ENCODE measurements around the gene CHD5. TPM values are rescaled to one million over a fixed set of nuclear protein-coding genes. Genes with fewer than 3 reads are reported as not detected.

The CHD5 gene
- total and polyA plus RNA-seq, 9 donors, result 0.09 to 0.26 (median 0.19) TPM

DNA sequence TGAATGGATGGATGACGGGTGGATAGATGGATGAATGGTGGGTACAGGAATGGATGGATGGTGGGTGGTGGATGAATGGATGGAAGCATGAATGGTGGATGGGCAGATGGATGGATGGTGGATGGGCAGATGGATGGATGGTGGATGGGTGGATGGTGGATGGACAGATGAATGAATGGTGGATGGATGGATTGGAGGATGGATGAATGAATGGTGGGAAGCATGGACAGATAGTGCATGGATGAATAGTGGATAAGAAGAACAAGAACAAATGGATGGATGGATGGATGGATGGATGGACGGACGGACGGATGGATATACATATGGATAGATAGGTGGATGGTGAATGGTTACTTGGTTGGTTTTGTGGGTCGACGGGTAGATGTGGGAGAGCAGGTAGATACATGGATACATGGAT is 4.7 kb downstream of the CHD5 start:
- Histone ChIP-seq H3K36me3 (ENCODE audit: control insufficient read depth, insufficient read depth, low read length) (no peaks in the 10 kb centered on the region), H3K9me3 (replicated peaks; ENCODE audit: control insufficient read depth, low read depth, low read length) (no peaks in the 10 kb centered on the region), H3K27me3 (ENCODE audit: control insufficient read depth, insufficient read depth, low read length) (peaks cover 40% of the 10 kb centered on the region), H3K4me3 (ENCODE audit: low read length) (no peak overlapping the region), H3K4me1 (ENCODE audit: control insufficient read depth, insufficient read depth, low read length) (peaks cover 6% of the 10 kb centered on the region), H3K27ac (ENCODE audit: low read length) (no peak overlapping the region)
- no peak for DNase-seq
- WGBS (ENCODE audit: insufficient coverage), result 77% methylated on average over 6 of the region's 6 CpGs

DNA sequence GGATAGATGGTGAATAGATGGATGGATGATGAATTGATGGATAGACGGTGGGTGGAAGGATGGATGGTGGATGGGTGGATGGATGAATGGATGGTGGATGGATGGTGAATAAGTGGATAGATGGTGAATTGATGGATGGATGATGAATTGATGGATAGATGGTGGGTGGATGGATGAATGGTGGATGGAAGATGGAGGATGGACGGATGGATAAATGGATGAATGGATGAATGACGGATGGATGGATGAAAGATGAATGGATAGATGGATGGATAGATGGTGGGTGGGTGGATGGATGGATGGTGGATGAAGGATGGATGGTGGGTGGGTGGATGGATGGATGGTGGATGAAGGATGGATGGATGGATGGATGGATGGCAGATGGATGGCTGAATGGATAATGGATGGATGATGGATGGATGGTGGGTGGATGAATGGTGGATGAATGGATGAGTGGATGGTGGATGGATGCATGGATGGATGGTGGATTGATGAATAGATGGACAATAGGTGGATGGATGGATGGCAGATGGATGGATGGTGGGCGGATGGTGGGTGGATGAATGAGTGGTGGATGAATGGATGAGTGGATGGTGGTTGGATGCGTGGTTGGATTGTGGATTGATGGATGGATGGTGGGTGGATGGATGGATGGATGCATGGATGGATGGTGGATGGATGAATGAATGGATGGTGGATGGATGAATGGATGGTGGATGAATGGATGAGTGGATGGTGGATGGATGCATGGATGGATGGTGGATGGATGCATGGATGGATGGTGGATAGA is 5.3 kb downstream of the CHD5 start:
- Histone ChIP-seq H3K36me3 (ENCODE audit: control insufficient read depth, insufficient read depth, low read length) (no peaks in the 10 kb centered on the region), H3K27ac (ENCODE audit: low read length) (no peak overlapping the region), H3K27me3 (ENCODE audit: control insufficient read depth, insufficient read depth, low read length) (peaks cover 38% of the 10 kb centered on the region), H3K4me1 (ENCODE audit: control insufficient read depth, insufficient read depth, low read length) (peaks cover 6% of the 10 kb centered on the region), H3K9me3 (replicated peaks; ENCODE audit: control insufficient read depth, low read depth, low read length) (no peaks in the 10 kb centered on the region), H3K4me3 (ENCODE audit: low read length) (no peak overlapping the region)
- 92% methylated on average over 5 of the region's 5 CpGs for whole genome bisulfite sequencing (ENCODE audit: insufficient coverage)
- no peak for DNase-seq

DNA sequence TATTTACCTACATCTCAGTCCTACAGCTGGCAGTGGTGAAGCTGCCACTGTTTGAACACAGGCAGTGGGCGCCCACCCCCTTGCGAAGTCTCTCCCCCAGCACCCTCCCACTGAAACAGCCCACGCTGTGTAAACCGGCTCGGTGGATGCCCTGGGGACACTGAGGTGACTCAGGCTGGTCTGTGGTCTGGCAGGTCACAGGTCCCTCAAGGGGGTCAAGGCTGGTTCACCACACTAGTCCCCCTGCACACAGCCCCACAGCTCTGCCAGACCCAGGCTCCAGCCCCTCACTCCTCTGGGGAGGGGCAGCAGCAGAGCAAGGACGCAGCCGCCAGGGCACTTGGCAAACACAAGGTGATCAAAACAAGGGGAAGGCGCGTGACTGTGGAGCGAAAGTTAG is 7.6 kb downstream of the CHD5 start:
- DNase-seq, result no peak
- H3K27me3 ChIP-seq (ENCODE audit: control insufficient read depth, insufficient read depth, low read length), result peaks cover 22% of the 10 kb centered on the region
- no peaks in the 10 kb centered on the region for H3K9me3 ChIP-seq (replicated peaks; ENCODE audit: control insufficient read depth, low read depth, low read length)
- H3K4me1 ChIP-seq (ENCODE audit: control insufficient read depth, insufficient read depth, low read length), result no peaks in the 10 kb centered on the region
- 79% methylated on average over 3 of the region's 10 CpGs for WGBS (ENCODE audit: insufficient coverage)
- no peaks in the 10 kb centered on the region for H3K36me3 ChIP-seq (ENCODE audit: control insufficient read depth, insufficient read depth, low read length)
- H3K27ac ChIP-seq (ENCODE audit: low read length), result no peak overlapping the region
- H3K4me3 ChIP-seq (ENCODE audit: low read length), result no peak overlapping the region

DNA sequence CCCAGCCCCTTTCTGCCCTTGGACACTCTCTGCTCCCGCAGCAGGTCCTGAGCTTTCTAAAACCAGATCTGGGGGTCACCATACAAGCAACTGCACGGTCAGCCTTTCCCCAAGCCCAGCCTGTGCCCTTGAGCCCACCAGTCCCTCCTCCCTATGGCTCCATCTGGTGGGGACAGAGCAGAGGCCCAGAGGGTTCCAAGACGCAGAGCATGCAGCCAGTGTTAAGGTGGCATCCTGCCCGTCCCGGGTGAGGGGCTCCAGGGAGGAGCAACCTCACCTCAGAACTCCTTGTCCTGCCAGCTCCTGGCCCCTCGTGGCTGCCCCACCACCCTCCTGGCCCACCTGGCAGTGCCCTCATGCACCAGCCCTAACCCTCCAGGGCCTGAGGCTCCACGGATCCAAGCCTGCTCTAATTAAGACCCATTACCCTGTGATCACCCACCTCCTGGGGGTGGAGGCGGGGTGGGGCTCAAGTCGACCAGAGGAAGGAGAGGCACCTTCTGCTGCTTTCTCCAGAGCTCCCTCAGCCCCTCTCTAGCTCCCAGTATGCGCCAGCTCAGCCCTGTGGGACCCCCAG is 8.5 kb downstream of the CHD5 start:
- peaks cover 13% of the 10 kb centered on the region for H3K27me3 ChIP-seq (ENCODE audit: control insufficient read depth, insufficient read depth, low read length)

DNA sequence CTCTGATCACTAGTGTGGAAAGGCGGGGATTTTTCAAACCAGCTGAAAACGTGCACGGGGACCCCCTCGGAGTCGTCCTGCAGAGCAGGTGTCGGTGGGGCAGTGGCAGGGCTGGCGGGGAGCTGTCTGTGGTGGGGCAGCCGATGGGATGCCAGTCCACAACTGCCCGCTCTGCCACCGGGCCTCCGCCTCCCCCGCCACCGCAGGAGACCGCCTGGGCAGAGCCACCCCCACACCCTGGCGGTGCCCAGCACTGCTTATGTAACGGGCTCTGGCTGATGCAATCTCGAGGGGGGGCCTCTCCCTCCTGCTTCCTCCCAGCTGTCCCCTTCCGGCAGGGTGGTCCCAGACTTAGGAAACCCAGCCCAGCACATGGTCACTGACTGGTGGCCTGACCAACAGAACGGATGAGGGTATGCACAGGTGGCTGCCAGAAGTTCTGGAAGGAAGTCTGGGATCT is 9.3 kb downstream of the CHD5 start:
- no peak overlapping the region for H3K27ac ChIP-seq (ENCODE audit: low read length)
- peaks cover 6% of the 10 kb centered on the region for H3K27me3 ChIP-seq (ENCODE audit: control insufficient read depth, insufficient read depth, low read length)
- no peaks in the 10 kb centered on the region for H3K4me1 ChIP-seq (ENCODE audit: control insufficient read depth, insufficient read depth, low read length)
- H3K36me3 ChIP-seq (ENCODE audit: control insufficient read depth, insufficient read depth, low read length), result no peaks in the 10 kb centered on the region
- H3K4me3 ChIP-seq (ENCODE audit: low read length), result no peak overlapping the region
- no peak for DNase-seq
- 69% methylated on average over 16 of the region's 19 CpGs for WGBS (ENCODE audit: insufficient coverage)
- H3K9me3 ChIP-seq (replicated peaks; ENCODE audit: control insufficient read depth, low read depth, low read length), result no peaks in the 10 kb centered on the region

More for the DNA sequence above, 8.5 kb downstream of the CHD5 start:
- DNase-seq, result no peak
- no peaks in the 10 kb centered on the region for H3K4me1 ChIP-seq (ENCODE audit: control insufficient read depth, insufficient read depth, low read length)
- no peak overlapping the region for H3K4me3 ChIP-seq (ENCODE audit: low read length)
- H3K9me3 ChIP-seq (replicated peaks; ENCODE audit: control insufficient read depth, low read depth, low read length), result no peaks in the 10 kb centered on the region
- WGBS (ENCODE audit: insufficient coverage), result 26% methylated on average over 8 of the region's 10 CpGs
- no peaks in the 10 kb centered on the region for H3K36me3 ChIP-seq (ENCODE audit: control insufficient read depth, insufficient read depth, low read length)
- H3K27ac ChIP-seq (ENCODE audit: low read length), result no peak overlapping the region

DNA sequence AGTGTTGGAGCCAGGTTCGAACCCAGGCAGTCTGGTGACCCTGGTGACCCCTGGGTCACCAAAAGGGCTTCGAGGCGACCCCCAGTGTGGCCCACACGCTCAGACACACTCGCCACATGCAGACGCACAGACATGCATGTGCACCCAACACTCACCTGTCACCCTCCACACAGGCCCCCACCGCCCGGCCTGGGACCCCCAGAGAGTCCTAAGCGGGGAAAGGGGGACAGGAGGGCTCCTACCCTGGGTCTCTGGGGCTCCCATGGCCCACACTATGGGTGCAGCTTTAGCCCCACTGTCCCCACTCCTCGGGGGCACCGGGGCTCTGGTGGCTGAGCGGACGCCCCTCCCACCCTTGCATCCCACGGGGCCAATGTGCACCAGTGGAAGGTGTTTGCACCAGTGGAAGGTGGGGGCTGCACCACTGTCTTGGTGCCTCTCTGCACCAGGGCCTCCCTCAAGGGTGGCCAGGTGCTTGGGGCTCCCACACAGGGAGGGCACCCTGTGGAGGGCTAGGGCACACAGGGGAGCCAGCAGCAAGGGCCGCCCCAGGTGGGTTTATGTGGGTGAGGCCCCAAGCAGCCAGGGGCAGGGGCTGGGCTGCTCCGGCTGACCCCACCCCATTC is 9.9 kb downstream of the CHD5 start:
- H3K36me3 ChIP-seq (ENCODE audit: control insufficient read depth, insufficient read depth, low read length), result no peaks in the 10 kb centered on the region
- H3K9me3 ChIP-seq (replicated peaks; ENCODE audit: control insufficient read depth, low read depth, low read length), result no peaks in the 10 kb centered on the region
- H3K4me3 ChIP-seq (ENCODE audit: low read length), result no peak overlapping the region
- no peaks in the 10 kb centered on the region for H3K4me1 ChIP-seq (ENCODE audit: control insufficient read depth, insufficient read depth, low read length)
- peaks cover 6% of the 10 kb centered on the region for H3K27me3 ChIP-seq (ENCODE audit: control insufficient read depth, insufficient read depth, low read length)
- 61% methylated on average over 5 of the region's 16 CpGs for WGBS (ENCODE audit: insufficient coverage)
- no peak overlapping the region for H3K27ac ChIP-seq (ENCODE audit: low read length)
- no peak for DNase-seq

DNA sequence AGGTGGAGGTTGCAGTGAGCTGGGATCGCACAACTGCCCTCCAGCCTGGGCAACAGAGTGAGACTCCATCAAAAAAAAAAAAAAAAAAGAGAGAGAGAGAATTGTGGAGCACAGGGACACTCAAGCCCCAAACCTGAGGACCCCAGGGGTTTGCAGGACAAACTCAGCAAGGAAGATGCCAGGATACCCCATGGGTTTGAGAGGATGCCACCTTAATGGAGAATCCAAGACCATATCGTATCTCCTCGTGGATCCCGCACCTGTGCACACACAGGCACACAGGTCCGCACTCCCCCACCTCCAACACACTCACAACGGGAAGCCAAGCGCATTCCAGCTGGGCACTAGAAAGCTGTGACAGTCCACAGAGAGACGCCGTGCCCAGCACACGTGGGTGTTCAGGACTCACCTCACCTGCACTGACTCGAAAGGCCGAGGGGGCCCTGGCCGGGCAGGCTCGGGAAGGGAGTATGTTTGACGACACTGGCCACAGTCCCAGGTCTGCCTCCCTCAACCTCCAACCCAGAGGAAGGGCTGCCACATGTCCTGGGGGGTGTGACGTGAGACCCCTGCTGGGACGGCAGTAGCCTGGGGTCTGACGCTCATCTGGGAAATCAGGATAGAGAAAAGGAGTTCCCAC is 11.1 kb downstream of the CHD5 start:
- H3K36me3 ChIP-seq (ENCODE audit: control insufficient read depth, insufficient read depth, low read length), result no peaks in the 10 kb centered on the region
- DNase-seq, result no peak
- H3K27me3 ChIP-seq (ENCODE audit: control insufficient read depth, insufficient read depth, low read length), result peaks cover 6% of the 10 kb centered on the region

DNA sequence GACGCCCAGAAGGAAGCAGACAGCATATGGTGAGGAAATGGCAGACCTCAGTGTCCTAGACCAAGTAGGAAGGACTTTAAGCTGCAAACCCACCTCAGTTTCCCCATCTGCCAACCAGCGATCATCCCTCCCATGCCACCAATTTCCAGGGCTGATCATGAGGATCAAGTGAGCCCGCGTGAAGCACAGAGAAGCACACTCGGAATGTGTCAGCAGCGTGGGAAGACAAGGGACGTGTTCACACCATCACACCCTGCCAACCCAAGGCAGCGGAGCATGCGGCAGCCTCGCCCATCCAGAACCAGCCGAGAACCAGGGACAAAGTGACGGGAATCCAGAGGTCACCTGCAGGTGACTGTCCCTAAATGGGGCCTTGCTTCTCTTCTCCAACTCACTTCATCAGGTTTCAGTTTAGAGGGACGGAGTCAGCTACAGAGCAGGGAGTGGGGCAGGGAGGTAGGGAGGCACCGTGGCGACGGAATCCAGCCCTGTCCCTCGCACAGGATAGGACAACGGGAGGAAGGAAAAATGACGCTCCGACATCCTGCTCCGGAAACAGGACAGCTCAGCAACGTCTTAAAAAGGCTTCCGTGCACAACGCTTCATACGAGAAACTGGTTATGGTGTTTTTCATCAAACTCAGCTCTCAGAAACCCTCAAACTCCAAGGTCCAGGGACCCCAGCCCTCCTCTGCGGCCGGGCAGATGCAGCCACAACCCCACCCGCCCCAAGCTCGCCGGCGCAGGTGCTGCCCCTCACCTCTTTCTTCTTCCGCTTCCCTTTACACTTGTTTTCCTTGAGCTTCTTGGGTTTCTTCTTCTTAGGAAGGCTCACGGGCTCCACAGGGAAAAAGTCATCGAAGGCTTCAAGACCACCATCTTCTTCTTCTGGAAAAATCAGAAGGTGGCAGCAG is 12.5 kb downstream of the CHD5 start:
- no peaks in the 10 kb centered on the region for H3K4me1 ChIP-seq (ENCODE audit: control insufficient read depth, insufficient read depth, low read length)
- H3K27me3 ChIP-seq (ENCODE audit: control insufficient read depth, insufficient read depth, low read length), result peaks cover 9% of the 10 kb centered on the region
- H3K4me3 ChIP-seq (ENCODE audit: low read length), result no peak overlapping the region
- no peaks in the 10 kb centered on the region for H3K9me3 ChIP-seq (replicated peaks; ENCODE audit: control insufficient read depth, low read depth, low read length)
- H3K36me3 ChIP-seq (ENCODE audit: control insufficient read depth, insufficient read depth, low read length), result no peaks in the 10 kb centered on the region
- 64% methylated on average over 28 of the region's 34 CpGs for WGBS (ENCODE audit: insufficient coverage)
- no peak for DNase-seq
- H3K27ac ChIP-seq (ENCODE audit: low read length), result no peak overlapping the region

More for the DNA sequence above, 11.1 kb downstream of the CHD5 start:
- Histone ChIP-seq H3K4me1 (ENCODE audit: control insufficient read depth, insufficient read depth, low read length) (no peaks in the 10 kb centered on the region), H3K9me3 (replicated peaks; ENCODE audit: control insufficient read depth, low read depth, low read length) (no peaks in the 10 kb centered on the region), H3K27ac (ENCODE audit: low read length) (no peak overlapping the region), H3K4me3 (ENCODE audit: low read length) (no peak overlapping the region)
- 83% methylated on average over 5 of the region's 18 CpGs for WGBS (ENCODE audit: insufficient coverage)

DNA sequence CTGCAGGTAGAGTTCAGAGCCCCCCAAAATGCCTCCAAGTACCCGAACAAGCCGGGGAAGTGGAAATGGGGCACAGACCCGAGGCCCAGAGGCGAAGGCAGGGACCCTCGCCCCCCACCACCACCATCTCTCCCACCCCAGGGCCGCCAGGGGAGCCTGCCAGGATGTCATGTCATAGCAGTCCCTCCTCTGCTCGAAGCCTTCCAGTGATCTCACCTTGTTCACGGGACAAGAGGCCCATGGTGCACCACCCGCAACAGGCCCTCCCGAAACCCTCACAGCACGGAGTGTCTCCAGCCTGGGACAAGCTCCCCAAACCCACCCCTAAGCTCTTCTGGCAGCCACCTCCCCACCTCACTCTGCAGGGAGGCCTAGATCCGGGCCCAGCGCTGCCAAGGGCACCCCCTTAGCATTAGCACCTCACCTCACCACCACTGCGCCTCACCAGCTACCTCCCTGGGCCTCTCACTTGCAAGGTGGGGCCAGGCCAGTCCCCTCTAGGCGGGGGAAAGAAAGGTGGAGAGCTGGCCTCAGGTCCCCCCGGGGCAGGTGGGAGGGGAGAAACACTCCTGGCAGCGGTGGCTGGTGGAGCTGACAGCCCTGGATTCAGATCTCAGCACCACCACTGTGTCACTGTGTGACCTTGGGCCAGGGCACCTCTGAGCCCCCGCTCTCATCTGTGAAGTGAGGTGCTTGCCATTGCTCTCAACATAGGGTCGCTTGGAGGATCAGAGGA is 13.3 kb downstream of the CHD5 start:
- peaks cover 7% of the 10 kb centered on the region for H3K27me3 ChIP-seq (ENCODE audit: control insufficient read depth, insufficient read depth, low read length)
- no peak overlapping the region for H3K27ac ChIP-seq (ENCODE audit: low read length)
- WGBS (ENCODE audit: insufficient coverage), result 65% methylated on average over 15 of the region's 19 CpGs
- no peaks in the 10 kb centered on the region for H3K9me3 ChIP-seq (replicated peaks; ENCODE audit: control insufficient read depth, low read depth, low read length)
- H3K4me1 ChIP-seq (ENCODE audit: control insufficient read depth, insufficient read depth, low read length), result no peaks in the 10 kb centered on the region
- H3K4me3 ChIP-seq (ENCODE audit: low read length), result no peak overlapping the region
- no peaks in the 10 kb centered on the region for H3K36me3 ChIP-seq (ENCODE audit: control insufficient read depth, insufficient read depth, low read length)
- no peak for DNase-seq

Data from muscle of leg (tissue), 11 donors.